CD14-positive monocyte (primary cell): ENCODE data around the gene BMPER. TPM values are rescaled to one million over a fixed set of nuclear protein-coding genes. Genes with fewer than 3 reads are reported as not detected.

Experiments
- DNase-seq, 3 donors: peaks; one replicate each; pipeline ENCODE4 v3.0.0-alpha.2; 2011 to 2022
- H2AFZ ChIP-seq: 2 replicates; pipeline ENCODE4 v1.6.0; 2012; ENCODE audit warnings: mild to moderate bottlenecking, low read depth, low read length, inconsistent platforms; ENCODE audit not compliant: insufficient read depth, poor library complexity, severe bottlenecking
- H3K27ac ChIP-seq, 2 donors: 1 replicate in 1 of 2; 2 replicates in 1 of 2; pipeline ENCODE4 v1.5.1; 2012 to 2013; ENCODE audit warnings: low read length in 2 of 2, control low read depth in 1 of 2, inconsistent platforms in 1 of 2, low read depth in 1 of 2, mild to moderate bottlenecking in 1 of 2
- H3K27me3 ChIP-seq, 2 donors: one replicate each; pipeline versions ENCODE4 v1.6.0 to v1.6.1; 2011 to 2013; ENCODE audit warnings: low read length in 2 of 2; ENCODE audit not compliant: control insufficient read depth in 2 of 2, insufficient read depth in 2 of 2
- H3K36me3 ChIP-seq, 2 donors: replicated peaks in 1 of 2; 1 replicate in 1 of 2; 2 replicates in 1 of 2; pipeline versions ENCODE4 v1.5.1 to v1.6.1; 2012 to 2013; ENCODE audit warnings: low read length in 2 of 2, control low read depth in 1 of 2, inconsistent platforms in 1 of 2, mild to moderate bottlenecking in 1 of 2; ENCODE audit not compliant: insufficient read depth in 2 of 2, control insufficient read depth in 1 of 2
- H3K4me1 ChIP-seq, 2 donors: 1 replicate in 1 of 2; 2 replicates in 1 of 2; pipeline versions ENCODE4 v1.5.1 to v1.6.1; 2012 to 2013; ENCODE audit warnings: low read length in 2 of 2, control low read depth in 1 of 2, inconsistent platforms in 1 of 2, mild to moderate bottlenecking in 1 of 2, moderate library complexity in 1 of 2; ENCODE audit not compliant: insufficient read depth in 2 of 2, control insufficient read depth in 1 of 2
- H3K4me2 ChIP-seq: replicated peaks from 2 replicates; pipeline ENCODE3; 2012; ENCODE audit warnings: low read length, moderate library complexity, mild to moderate bottlenecking; ENCODE audit not compliant: poor library complexity, severe bottlenecking; ENCODE audit errors: extremely low read depth
- H3K4me3 ChIP-seq, 3 experiments: fragments of 200-600 bp in 1 of 3; sonication (generic) in 1 of 3; replicated peaks in 1 of 3; 1 replicate in 2 of 3; 2 replicates in 1 of 3; pipeline ENCODE4 v1.5.1; 2011 to 2013; ENCODE audit warnings: low read length in 3 of 3, mild to moderate bottlenecking in 3 of 3, control low read depth in 2 of 3, low read depth in 2 of 3, inconsistent platforms in 1 of 3, moderate library complexity in 1 of 3
- H3K79me2 ChIP-seq: 2 replicates; pipeline ENCODE4 v1.6.0; 2012; ENCODE audit warnings: mild to moderate bottlenecking, control low read depth, inconsistent platforms, low read length, moderate library complexity; ENCODE audit not compliant: insufficient read depth
- H3K9ac ChIP-seq: 2 replicates; pipeline ENCODE4 v1.6.0; 2017; ENCODE audit warnings: low read length, mild to moderate bottlenecking; ENCODE audit not compliant: insufficient read depth, poor library complexity, severe bottlenecking
- H3K9me3 ChIP-seq, 2 donors: replicated peaks in 1 of 2; 1 replicate in 1 of 2; 2 replicates in 1 of 2; pipeline versions ENCODE4 v1.5.1 to v1.6.1; 2012 to 2013; ENCODE audit warnings: low read length in 2 of 2, control low read depth in 1 of 2; ENCODE audit not compliant: control insufficient read depth in 1 of 2, insufficient read depth in 1 of 2
- H4K20me1 ChIP-seq: 2 replicates; pipeline ENCODE4 v1.6.0; 2012; ENCODE audit warnings: mild to moderate bottlenecking, low read length, control low read depth, moderate library complexity; ENCODE audit not compliant: insufficient read depth
- H3K27ac Mint-ChIP-seq, 7 donors: one replicate each; pipeline ENCODE4 v1.8.0; 2020; ENCODE audit warnings: mild to moderate bottlenecking in 7 of 7, mixed read lengths in 7 of 7, moderate library complexity in 6 of 7, inconsistent platforms in 2 of 7
- H3K27me3 Mint-ChIP-seq, 3 donors: one replicate each; pipeline ENCODE4 v1.8.0; 2021 to 2022; ENCODE audit warnings: low read depth in 3 of 3, mild to moderate bottlenecking in 3 of 3, mixed read lengths in 3 of 3, moderate library complexity in 3 of 3, inconsistent platforms in 1 of 3
- H3K36me3 Mint-ChIP-seq, 2 donors: one replicate each; pipeline ENCODE4 v1.8.0; 2020; ENCODE audit warnings: mixed read lengths in 2 of 2, inconsistent platforms in 1 of 2, mild to moderate bottlenecking in 1 of 2
- H3K4me1 Mint-ChIP-seq: one replicate; pipeline ENCODE4 v1.8.0; 2020; ENCODE audit warnings: mild to moderate bottlenecking, mixed read lengths
- H3K4me3 Mint-ChIP-seq, 2 donors: one replicate each; pipeline ENCODE4 v1.8.0; 2020; ENCODE audit warnings: mild to moderate bottlenecking in 2 of 2, mixed read lengths in 2 of 2, moderate library complexity in 1 of 2
- H3K9me3 Mint-ChIP-seq, 7 donors: one replicate each; pipeline ENCODE4 v1.8.0; 2020 to 2022; ENCODE audit warnings: mixed read lengths in 7 of 7, mild to moderate bottlenecking in 6 of 7, moderate library complexity in 6 of 7, inconsistent platforms in 2 of 7
- WGBS: methylation state at CpG from one replicate; pipeline ENCODE4 v1.1.5; 2013; ENCODE audit warnings: missing lambda C conversion rate; ENCODE audit not compliant: insufficient coverage; 5-methylcytosine and 5-hydroxymethylcytosine counted together
- intact Hi-C, 2 donors: fragments of 100-400 bp; cut with micrococcal nuclease; formaldehyde crosslinking; loops; one replicate each; pipeline versions ENCODE4 v1.15.0 to v1.15.1; 2023
- polyA plus RNA-seq, 3 donors: library from polyadenylated mRNA; depleted of rRNA in 1 of 3; unstranded in 2 of 3; stranded (reverse) in 1 of 3; fragments of 300-500 nt in 2 of 3; fragments of >200 nt in 1 of 3; fragmentation: Illumina TruSeq in 2 of 3; gene quantifications; 1 replicate in 2 of 3; 2 replicates in 1 of 3; pipeline ENCODE4 v1.2.3, GENCODE V29; 2012 to 2021
- TF ChIP-seq, protein P1 (sequence below): fragments of 200-600 bp; IDR thresholded peaks from one replicate; pipeline ENCODE4 v1.8.0; 2022; ENCODE audit warnings: antibody characterized with exemption, mild to moderate bottlenecking

BMPER gene
- polyA plus RNA-seq, 3 donors: not detected

DNA sequence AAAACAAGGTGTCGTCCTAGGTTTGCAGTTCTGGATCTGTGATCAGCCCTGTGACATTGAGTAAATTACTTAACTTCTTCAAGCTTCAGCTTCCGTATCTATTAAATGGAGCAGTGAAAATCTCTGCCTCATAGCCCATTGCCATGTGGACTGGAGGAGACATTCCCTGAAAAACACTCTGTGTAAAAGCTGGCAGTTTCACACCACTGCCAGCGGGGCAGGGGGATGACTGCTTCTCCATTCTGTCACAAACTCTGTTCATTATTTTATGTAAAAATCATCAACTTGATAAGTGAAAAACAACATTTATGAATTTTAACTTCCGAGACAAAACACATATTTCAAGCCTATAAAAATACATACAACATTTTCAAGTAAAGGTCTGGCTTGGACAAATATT lies 234.7 kb downstream of the BMPER start:
- Mint-ChIP-seq H3K36me3 (no peaks in the 10 kb centered on the region), H3K27ac (no peak overlapping the region), H3K4me1 (no peaks in the 10 kb centered on the region), H3K27me3 (peaks cover 0 to 2% (median 0%) of the 10 kb centered on the region in 3 donors), H3K9me3 (peaks cover 0 to 5% (median 2%) of the 10 kb centered on the region in 7 donors), H3K4me3 (no peak overlapping the region)
- Histone ChIP-seq H4K20me1 (no peaks in the 10 kb centered on the region), H3K9me3 (no peaks in the 10 kb centered on the region), H3K4me1 (no peaks in the 10 kb centered on the region), H2AFZ (no peak overlapping the region), H3K4me2 (no peak overlapping the region), H3K9ac (no peak overlapping the region), H3K27ac (no peak overlapping the region), H3K4me3 (no peak overlapping the region), H3K79me2 (no peaks in the 10 kb centered on the region), H3K36me3 (no peaks in the 10 kb centered on the region), H3K27me3 (no peaks in the 10 kb centered on the region)
- WGBS: 100% methylated on average over 1 of the region's 4 CpGs
- intact Hi-C loops: no loop called here
- TF ChIP-seq, protein P1, sequence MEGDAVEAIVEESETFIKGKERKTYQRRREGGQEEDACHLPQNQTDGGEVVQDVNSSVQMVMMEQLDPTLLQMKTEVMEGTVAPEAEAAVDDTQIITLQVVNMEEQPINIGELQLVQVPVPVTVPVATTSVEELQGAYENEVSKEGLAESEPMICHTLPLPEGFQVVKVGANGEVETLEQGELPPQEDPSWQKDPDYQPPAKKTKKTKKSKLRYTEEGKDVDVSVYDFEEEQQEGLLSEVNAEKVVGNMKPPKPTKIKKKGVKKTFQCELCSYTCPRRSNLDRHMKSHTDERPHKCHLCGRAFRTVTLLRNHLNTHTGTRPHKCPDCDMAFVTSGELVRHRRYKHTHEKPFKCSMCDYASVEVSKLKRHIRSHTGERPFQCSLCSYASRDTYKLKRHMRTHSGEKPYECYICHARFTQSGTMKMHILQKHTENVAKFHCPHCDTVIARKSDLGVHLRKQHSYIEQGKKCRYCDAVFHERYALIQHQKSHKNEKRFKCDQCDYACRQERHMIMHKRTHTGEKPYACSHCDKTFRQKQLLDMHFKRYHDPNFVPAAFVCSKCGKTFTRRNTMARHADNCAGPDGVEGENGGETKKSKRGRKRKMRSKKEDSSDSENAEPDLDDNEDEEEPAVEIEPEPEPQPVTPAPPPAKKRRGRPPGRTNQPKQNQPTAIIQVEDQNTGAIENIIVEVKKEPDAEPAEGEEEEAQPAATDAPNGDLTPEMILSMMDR: no peak
- DNase-seq: no peak

DNA sequence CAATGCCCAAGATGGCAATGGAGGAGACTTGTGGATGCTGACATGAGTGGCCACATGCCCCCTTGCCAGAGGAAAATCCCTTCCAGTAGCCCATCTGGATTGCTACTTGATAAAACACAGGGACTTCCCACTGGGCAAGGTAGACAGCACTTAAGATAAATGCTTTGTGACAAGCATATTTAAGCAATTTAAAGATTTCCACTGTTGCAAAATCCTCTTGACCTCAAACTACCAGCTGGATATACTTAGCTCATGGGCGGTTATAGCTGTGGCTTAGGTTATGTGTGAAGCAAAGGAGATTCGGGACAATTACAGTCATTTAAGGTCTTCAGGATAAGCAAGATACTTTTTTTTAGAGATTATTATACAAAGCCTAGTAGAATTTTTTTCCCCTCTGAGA lies 238.1 kb downstream of the BMPER start:
- H3K4me3 ChIP-seq: no peak overlapping the region
- no peak for DNase-seq
- TF ChIP-seq, protein P1: no peak
- H3K9ac ChIP-seq: no peak overlapping the region
- H3K4me1 ChIP-seq: no peaks in the 10 kb centered on the region
- Mint-ChIP-seq H3K4me1 (no peaks in the 10 kb centered on the region), H3K4me3 (no peak overlapping the region), H3K27ac (no peak overlapping the region), H3K36me3 (no peaks in the 10 kb centered on the region), H3K9me3 (peaks cover 0 to 5% (median 2%) of the 10 kb centered on the region in 7 donors), H3K27me3 (no peaks in the 10 kb centered on the region)
- H3K27ac ChIP-seq: no peak overlapping the region
- H3K36me3 ChIP-seq: no peaks in the 10 kb centered on the region
- WGBS: no CpG with 5 or more reads among the region's 2 CpGs
- no peaks in the 10 kb centered on the region for H3K9me3 ChIP-seq
- no peaks in the 10 kb centered on the region for H3K79me2 ChIP-seq
- no peak overlapping the region for H3K4me2 ChIP-seq
- intact Hi-C loops: no loop called here
- no peaks in the 10 kb centered on the region for H4K20me1 ChIP-seq
- no peaks in the 10 kb centered on the region for H3K27me3 ChIP-seq
- no peak overlapping the region for H2AFZ ChIP-seq
